Spleen (tissue), 11 donors: ENCODE results near the gene SLC1A4. TPM values are rescaled to one million over a fixed set of nuclear protein-coding genes. Genes with fewer than 3 reads are reported as not detected.
A peak's percentile ranks its signal among the peaks of the same experiment; 100 is the strongest.

ENCODE experiments used
- DNase-seq: peaks from one replicate; pipeline ENCODE4 v3.0.0-alpha.2; 2020
- H3K27ac ChIP-seq, 8 donors: fragments of 200-600 bp; sonication (generic) in 7 of 8; 1 replicate in 4 of 8; 2 replicates in 4 of 8; pipeline versions ENCODE4 v1.5.0 to v1.8.0; 2016 to 2021; ENCODE audit warnings: inconsistent platforms in 4 of 8, mild to moderate bottlenecking in 4 of 8, moderate library complexity in 1 of 8
- H3K27me3 ChIP-seq, 7 donors: fragments of 200-600 bp; sonication (generic) in 6 of 7; replicated peaks in 1 of 7; 1 replicate in 4 of 7; 2 replicates in 3 of 7; pipeline versions ENCODE4 v1.5.0 to v1.8.0; 2016 to 2021; ENCODE audit warnings: inconsistent platforms in 3 of 7, mild to moderate bottlenecking in 1 of 7
- H3K36me3 ChIP-seq, 6 donors: fragments of 200-600 bp; sonication (generic) in 5 of 6; 1 replicate in 4 of 6; 2 replicates in 2 of 6; pipeline versions ENCODE4 v1.5.0 to v1.8.0; 2016 to 2021; ENCODE audit warnings: inconsistent platforms in 2 of 6
- H3K4me1 ChIP-seq, 6 donors: fragments of 200-600 bp; sonication (generic) in 5 of 6; 1 replicate in 3 of 6; 2 replicates in 3 of 6; pipeline versions ENCODE4 v1.5.0 to v1.8.0; 2016 to 2021; ENCODE audit warnings: inconsistent platforms in 3 of 6
- H3K4me3 ChIP-seq, 8 donors: fragments of 200-600 bp; sonication (generic) in 7 of 8; 1 replicate in 4 of 8; 2 replicates in 4 of 8; pipeline versions ENCODE4 v1.5.0 to v1.8.0; 2016 to 2021; ENCODE audit warnings: inconsistent platforms in 4 of 8, mild to moderate bottlenecking in 4 of 8, moderate library complexity in 2 of 8
- H3K9me3 ChIP-seq, 8 donors: fragments of 200-600 bp; sonication (generic) in 7 of 8; 1 replicate in 4 of 8; 2 replicates in 4 of 8; pipeline versions ENCODE4 v1.5.0 to v1.8.0; 2016 to 2021; ENCODE audit warnings: inconsistent platforms in 4 of 8
- CTCF ChIP-seq, 11 experiments: fragments of 200-600 bp in 7 of 11; fragments of 450-650 bp in 4 of 11; sonication (generic) in 4 of 11; IDR thresholded peaks in 8 of 11; conservative IDR thresholded peaks in 3 of 11; 1 replicate in 7 of 11; 2 replicates in 4 of 11; pipeline versions ENCODE4 v1.4.0 to v1.8.0; 2016 to 2021; ENCODE audit warnings: antibody characterized with exemption in 11 of 11, inconsistent platforms in 4 of 11, mild to moderate bottlenecking in 1 of 11
- POLR2A ChIP-seq, 3 donors: fragments of 450-650 bp; IDR thresholded peaks; one replicate each; pipeline ENCODE4 v1.5.1; 2017; ENCODE audit warnings: antibody characterized with exemption in 3 of 3, mild to moderate bottlenecking in 1 of 3
- POLR2AphosphoS5 ChIP-seq, 3 donors: sonication (generic); formaldehyde crosslinking; IDR thresholded peaks; one replicate each; pipeline ENCODE4 v1.5.1; 2017; ENCODE audit warnings: antibody characterized with exemption in 3 of 3
- whole genome bisulfite sequencing, 5 donors: extraction: QIAGEN DNeasy Blood & Tissue Kit in 3 of 5; methylation state at CpG; one replicate each; pipeline versions ENCODE4 v1.1.5 to v1.1.7; 2013 to 2018; 5-methylcytosine and 5-hydroxymethylcytosine counted together
- intact Hi-C: fragments of 100-400 bp; cut with DNase I; formaldehyde crosslinking; loops from one replicate; pipeline ENCODE4 v1.15.0; 2023; ENCODE audit warnings: low total_unique reads
- polyA plus RNA-seq, 3 donors: library from polyadenylated mRNA; stranded (reverse); fragments of 200-250 nt; gene quantifications; one replicate each; pipeline ENCODE4 v1.2.1, GENCODE V29; 2013
- total RNA-seq, 7 donors: library from RNA; depleted of rRNA in 3 of 7; stranded (reverse); fragments of >200 nt in 3 of 7; fragmentation: NEBNext Ultra II Directional in 4 of 7; extraction: Animal tissue kit (Norgen Biotek cat#: 25700) in 4 of 7; gene quantifications; one replicate each; pipeline versions ENCODE4 v1.1.0 to v1.2.1, GENCODE V29; 2016 to 2021
- donor health status: healthy with polysubstance abuse.
- donor health status: DM: no; HTN: no; CAD: no; lungs with moderate emphysema.
- donor health status: DM: no; HTN: no; CAD: no.
- donor health status: Bipolar disorder and iron deficiency.
- donor health status: healthy.
- donor health status: DM: no; HTN: no; CAD: no.
- donor health status: DM: yes; HTN: yes; CAD: no.

Gene SLC1A4
- total and polyA plus RNA-seq, 10 donors: 2.5 to 32.0 (median 15.7) TPM

- no peak for DNase-seq
- intact Hi-C loops: loop anchor here (10.0 kb wide), 1 partner anchor 72 kb away; no protein-coding TSS in a partner anchor
- peak overlapping the region in 4 of 8 donors; percentile 14 to 94 (median 92) for H3K27ac ChIP-seq
- peak overlapping the region in 3 of 8 donors; percentile 93 to 99 (median 97) for H3K4me3 ChIP-seq
- H3K9me3 ChIP-seq: no peaks in the 10 kb centered on the region
- H3K27me3 ChIP-seq: no peaks in the 10 kb centered on the region
- WGBS, 5 donors: 46 to 67% (median 60%) methylated on average over 6 of the region's 6 CpGs
- H3K4me1 ChIP-seq: peaks cover 22 to 50% (median 36%) of the 10 kb centered on the region in 6 donors
- no peak for TF ChIP-seq CTCF (IDR thresholded peaks at IDR 0.05 in 8 of 11, conservative IDR thresholded peaks at IDR 0.05 in 3 of 11)
- no peak for TF ChIP-seq POLR2AphosphoS5 (IDR thresholded peaks at IDR 0.05)
- no peak for TF ChIP-seq POLR2A (IDR thresholded peaks at IDR 0.05)
- no peaks in the 10 kb centered on the region for H3K36me3 ChIP-seq
Observed at GRCh38 chr2:64987001-64987955, 1.9 kb upstream of the SLC1A4 start.

- WGBS, 5 donors: 3 to 6% (median 4%) methylated on average over 12 of the region's 12 CpGs
- H3K4me1 ChIP-seq: peaks cover 22 to 57% (median 43%) of the 10 kb centered on the region in 6 donors
- H3K27ac ChIP-seq: peak overlapping the region; percentile 81 to 94 (median 92)
- H3K4me3 ChIP-seq: peak overlapping the region; percentile 71 to 99 (median 92)
- no peak for DNase-seq
- no peaks in the 10 kb centered on the region for H3K27me3 ChIP-seq
- H3K9me3 ChIP-seq: no peaks in the 10 kb centered on the region
- TF ChIP-seq CTCF (IDR thresholded peaks at IDR 0.05 in 8 of 11, conservative IDR thresholded peaks at IDR 0.05 in 3 of 11): no peak
- peaks cover 0 to 3% (median 0%) of the 10 kb centered on the region in 6 donors for H3K36me3 ChIP-seq
- intact Hi-C loops: loop anchor here (10.0 kb wide), 1 partner anchor 73 kb away; no protein-coding TSS in a partner anchor
Observed at GRCh38 chr2:64987956-64988419, 1.2 kb upstream of the SLC1A4 start.

DNA sequence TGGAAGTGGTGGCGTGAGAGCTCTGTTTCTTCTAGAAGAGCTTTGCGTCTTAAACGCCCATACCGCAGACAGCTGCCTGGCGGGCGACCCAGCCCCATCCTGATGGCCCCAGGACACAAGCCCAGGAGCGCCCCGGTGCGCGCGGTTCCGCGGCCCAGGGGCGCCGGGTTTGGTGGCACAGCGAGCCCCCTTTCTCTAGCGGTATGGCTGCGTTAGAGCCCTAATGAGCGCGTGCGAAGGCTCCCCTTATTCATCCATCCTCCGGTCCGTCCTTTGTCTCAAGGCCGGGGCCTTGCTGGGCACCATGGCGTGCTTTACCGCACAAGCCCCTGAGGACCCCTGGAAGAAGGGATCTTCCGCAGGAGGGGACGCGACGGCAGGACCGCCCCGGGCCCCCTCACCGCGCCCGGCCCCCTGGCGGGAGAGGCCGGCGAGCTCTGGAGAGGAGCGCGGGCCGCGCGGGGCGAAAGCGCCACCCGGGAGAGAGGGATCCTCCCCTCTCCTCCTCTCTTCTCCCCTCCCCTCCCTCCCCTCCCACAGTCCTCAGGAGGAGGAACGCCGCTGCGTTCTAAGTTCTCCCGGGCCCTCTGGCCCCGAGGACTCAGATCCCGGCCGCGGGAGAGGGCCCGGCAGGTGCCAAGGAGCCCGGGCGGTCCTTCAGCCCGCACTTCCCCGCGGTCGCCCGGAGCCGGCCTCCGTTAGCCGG is 626 bp upstream of the SLC1A4 start:
- Histone ChIP-seq H3K36me3 (peaks cover 0 to 3% (median 0%) of the 10 kb centered on the region in 6 donors), H3K4me1 (peaks cover 22 to 63% (median 43%) of the 10 kb centered on the region in 6 donors), H3K27ac (peak overlapping the region; percentile 81 to 94 (median 92)), H3K9me3 (no peaks in the 10 kb centered on the region), H3K4me3 (peak overlapping the region; percentile 71 to 99 (median 92)), H3K27me3 (no peaks in the 10 kb centered on the region)
- 0 to 1% (median 0%) methylated on average over 34 to 65 of the region's 65 CpGs for WGBS, 5 donors
- peak; percentile 85 for DNase-seq
- peak in 6 of 11 experiments; percentile 28 to 58 (median 54) for TF ChIP-seq CTCF (IDR thresholded peaks at IDR 0.05 in 8 of 11, conservative IDR thresholded peaks at IDR 0.05 in 3 of 11)
- peak; percentile 66 to 77 (median 67) for TF ChIP-seq POLR2AphosphoS5 (IDR thresholded peaks at IDR 0.05)
- peak in 1 of 3 donors; percentile 71 for TF ChIP-seq POLR2A (IDR thresholded peaks at IDR 0.05)
- intact Hi-C loops: loop anchor here (10.0 kb wide), 1 partner anchor 74 kb away; no protein-coding TSS in a partner anchor
